Heart left ventricle (tissue), 13 donors: ENCODE results near the gene ADNP.

Experiments
- CTCF ChIP-seq, 12 donors: fragments of 200-600 bp; sonication (generic) in 4 of 12; IDR thresholded peaks; one replicate each; pipeline versions ENCODE4 v1.5.0 to v1.8.0; 2018 to 2022; ENCODE audit warnings: antibody characterized with exemption in 12 of 12, mild to moderate bottlenecking in 5 of 12
- POLR2A ChIP-seq, 2 donors: fragments of 450-650 bp; IDR thresholded peaks; one replicate each; pipeline ENCODE4 v1.6.1; 2017; ENCODE audit warnings: antibody characterized with exemption in 2 of 2, mild to moderate bottlenecking in 2 of 2, moderate library complexity in 2 of 2
- donor health status: ischemic (EF 13 %, LVEDD 7.1; RV severe dilation, severe dysfunction).
- donor health status: DM: no; HTN: yes; CAD: no.
- donor health status: DM: no; HTN: no; CAD: no.
- donor health status: ischemic (EF 25% LVEDD 6.9; RV normal size, moderate dysfunction).
- donor health status: ischemic (EF 25% LVEDD 5.7; RV mildly dilated, moderate dysfunction).
- donor health status: ischemic (EF 35%, LVEDD 5.7; RV mildly dilated, moderate dysfunction).
- donor health status: nonischemic (EF 11% LVEDD 7.7; RV severe dilation, severe dysfunction).
- donor health status: DM: yes; HTN: yes; CAD: no.
- donor health status: PGD.
- donor health status: ischemic (EF 29% LVEDD 5.4; RV normal size, mild dysfunction).
- donor health status: nonischemic (EF 23%, LVEDD 6.1; RV moderate dilation, normal function).

DNA sequence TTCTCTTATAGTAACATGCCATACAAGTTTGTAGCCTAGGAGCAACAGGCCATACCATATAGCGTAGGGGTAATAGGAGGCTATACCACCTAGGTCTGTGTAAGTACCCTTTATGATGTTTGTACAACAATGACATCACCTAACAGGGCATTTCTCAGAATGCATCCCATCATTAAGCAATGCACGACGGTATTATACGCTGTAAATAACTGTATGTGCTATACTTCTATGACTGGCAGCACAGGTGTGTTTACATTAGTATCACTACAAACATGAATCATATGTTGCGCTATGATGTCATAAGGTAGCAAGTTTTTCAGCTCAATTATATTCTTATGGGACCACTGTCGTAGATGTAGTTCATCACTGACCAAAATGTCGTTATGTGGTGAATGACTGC is 31.0 kb downstream of the ADNP start:
- TF ChIP-seq CTCF (IDR thresholded peaks at IDR 0.05) (no peak), POLR2A (IDR thresholded peaks at IDR 0.05) (no peak)
